COR-L47 (cell line): Measurements from ENCODE around the gene KRT76.
"Not testable (repeated sequence)": the region's sequence is repeated elsewhere in the genome, so short reads cannot be mapped to it uniquely, and the experiment has no call there.

Experiments used
- DNase-seq: peaks from one replicate; lab custom pipeline; 2025; lab: John Stamatoyannopoulos, UW

KRT76 gene

GRCh38 chr12:52781399-52782082 lies 4.4 kb upstream of the KRT76 start:
- no peak for DNase-seq

DNA sequence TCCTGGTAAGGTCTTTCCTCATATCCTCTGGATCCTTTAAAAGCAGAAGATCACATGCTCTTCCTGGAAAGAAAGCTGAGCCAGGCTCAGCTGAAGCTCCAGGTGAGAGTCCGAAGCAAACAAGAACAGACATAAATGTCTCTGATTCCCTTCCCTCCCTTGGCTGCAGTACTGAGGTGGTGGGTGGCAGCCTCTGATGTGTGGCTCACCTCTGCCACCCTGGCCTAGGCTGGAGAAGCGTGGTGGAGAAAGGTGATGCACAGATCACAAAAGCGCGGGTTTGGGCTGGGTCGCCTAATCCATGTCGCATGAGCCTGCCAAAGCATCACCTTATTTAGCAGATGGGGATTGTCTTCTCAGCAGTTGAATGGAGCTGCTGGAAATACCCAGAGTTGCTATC lies 2.8 kb upstream of the KRT76 start:
- DNase-seq = no peak

DNA sequence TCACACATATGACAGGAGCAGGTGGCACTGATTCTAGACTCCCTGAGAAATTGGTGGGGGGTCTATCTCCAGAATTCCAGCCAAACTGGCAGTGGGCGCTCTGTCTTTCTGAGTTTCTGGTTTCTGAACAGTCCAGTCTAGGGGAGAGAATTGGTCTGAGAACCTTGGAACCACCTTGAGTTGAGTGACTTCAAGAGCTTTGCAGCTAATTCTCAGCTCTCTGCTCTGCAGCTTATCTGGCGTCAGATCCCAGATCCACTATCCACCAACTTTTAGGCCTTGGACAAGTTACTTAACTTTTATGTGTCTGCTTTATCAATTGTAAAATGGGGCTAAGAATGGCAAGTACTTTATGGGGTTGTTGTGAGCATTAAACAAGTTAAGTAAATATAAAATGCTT lies 1.7 kb upstream of the KRT76 start:
- no peak for DNase-seq

- DNase-seq = no peak
Observed at GRCh38 chr12:52777566-52777965, 421 bp upstream of the KRT76 start.

DNA sequence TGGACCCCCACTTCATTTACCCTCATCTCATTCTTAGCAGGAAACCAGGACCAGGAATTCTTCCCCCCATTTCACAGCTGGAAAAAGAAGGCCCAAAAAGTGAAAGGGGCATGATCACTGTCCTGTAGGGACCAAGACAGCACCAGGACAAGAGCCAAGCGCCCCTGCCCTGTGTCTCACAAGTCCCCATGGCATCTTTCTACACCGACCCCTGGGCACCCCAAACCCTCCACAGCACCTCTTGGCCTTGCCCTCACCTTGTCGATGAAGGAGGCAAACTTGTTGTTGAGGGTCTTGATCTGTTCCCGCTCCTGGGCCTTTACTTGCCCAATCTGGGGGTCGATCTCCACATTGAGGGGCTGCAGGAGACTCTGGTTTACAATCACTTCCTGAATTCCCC lies 710 bp downstream of the KRT76 start:
- no peak for DNase-seq

- no peak for DNase-seq
Observed at GRCh38 chr12:52774629-52775250, 2.4 kb downstream of the KRT76 start.

DNA sequence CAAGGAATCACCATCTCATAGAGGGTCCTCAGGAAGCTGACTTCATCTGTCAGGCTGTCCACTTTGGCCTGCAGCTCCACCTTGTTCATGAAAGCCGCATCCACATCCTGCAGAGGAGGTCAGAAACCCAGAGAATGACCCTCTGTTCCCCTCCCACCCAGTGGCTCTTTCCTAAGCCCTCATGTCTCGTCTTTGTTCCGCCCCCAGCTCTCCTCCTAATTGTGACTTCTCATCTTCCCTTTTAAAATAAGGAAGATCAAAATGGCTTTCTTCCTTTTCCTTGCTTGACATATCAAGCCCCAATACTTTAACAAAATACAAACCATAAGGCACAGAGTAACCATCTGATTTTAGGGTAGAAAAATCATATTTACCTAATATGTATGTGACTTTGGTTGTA lies 4.4 kb downstream of the KRT76 start:
- no peak for DNase-seq

GRCh38 chr12:52772188-52772587 lies 5.0 kb downstream of the KRT76 start:
- no peak for DNase-seq

DNA sequence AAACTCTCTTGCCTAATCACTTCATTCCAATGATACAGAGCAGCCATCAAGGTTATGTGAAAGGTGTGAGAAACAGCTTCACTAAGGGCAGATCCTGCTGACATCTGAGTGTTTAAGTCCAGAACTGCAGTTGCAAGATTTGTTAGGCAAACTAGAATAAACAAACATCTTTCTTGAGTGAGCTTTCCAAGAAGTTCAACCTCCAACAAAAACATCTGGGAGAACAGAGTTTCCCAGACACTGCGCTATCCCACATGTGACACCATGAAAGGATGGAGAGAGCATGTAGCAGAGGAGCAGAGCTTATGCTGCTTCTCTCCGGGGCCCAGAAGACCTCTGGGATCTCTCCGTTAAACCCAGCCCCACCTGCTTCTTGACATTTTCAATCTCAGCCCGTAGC lies 5.6 kb downstream of the KRT76 start:
- DNase-seq = no peak

DNA sequence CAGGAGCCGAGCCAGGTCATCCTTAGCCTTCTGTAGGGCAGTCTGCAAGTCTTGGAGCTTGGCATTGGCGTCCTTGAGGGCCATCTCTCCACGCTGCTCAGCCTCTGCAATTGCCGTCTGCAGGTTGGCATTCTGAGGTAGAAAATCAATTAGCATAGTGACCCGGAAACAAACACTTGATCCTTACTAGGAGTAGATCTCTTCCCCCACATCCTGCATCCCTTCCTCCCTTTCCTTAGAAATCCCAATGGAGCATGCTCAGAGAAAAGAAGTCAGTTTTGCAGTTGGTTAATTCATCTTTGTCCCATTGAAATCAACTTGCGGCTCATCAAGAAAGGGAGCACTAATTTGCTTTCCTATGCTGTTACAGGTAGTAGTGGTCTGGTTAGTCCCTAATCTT lies 6.1 kb downstream of the KRT76 start:
- no peak for DNase-seq

DNA sequence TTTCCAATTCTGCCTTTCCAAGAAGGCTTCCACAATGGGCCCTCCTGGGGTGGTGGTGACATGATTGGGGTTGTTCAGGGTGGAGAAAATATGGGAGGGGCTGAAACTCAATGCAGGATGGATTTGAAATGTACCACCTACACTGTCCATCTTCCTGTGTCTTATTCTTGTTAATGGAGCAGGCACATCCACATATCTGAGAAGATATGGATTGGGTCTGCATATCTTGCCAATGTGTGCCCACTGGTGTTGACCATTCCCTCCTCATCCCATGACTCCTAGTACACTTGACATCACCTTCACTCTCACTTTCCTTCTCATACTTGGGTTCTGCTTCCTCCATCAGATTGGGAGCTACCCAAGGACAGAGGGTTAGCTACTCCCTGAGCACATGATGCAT lies 7.2 kb downstream of the KRT76 start:
- DNase-seq = no peak

GRCh38 chr12:52769354-52769753 lies 7.8 kb downstream of the KRT76 start:
- no peak for DNase-seq

DNA sequence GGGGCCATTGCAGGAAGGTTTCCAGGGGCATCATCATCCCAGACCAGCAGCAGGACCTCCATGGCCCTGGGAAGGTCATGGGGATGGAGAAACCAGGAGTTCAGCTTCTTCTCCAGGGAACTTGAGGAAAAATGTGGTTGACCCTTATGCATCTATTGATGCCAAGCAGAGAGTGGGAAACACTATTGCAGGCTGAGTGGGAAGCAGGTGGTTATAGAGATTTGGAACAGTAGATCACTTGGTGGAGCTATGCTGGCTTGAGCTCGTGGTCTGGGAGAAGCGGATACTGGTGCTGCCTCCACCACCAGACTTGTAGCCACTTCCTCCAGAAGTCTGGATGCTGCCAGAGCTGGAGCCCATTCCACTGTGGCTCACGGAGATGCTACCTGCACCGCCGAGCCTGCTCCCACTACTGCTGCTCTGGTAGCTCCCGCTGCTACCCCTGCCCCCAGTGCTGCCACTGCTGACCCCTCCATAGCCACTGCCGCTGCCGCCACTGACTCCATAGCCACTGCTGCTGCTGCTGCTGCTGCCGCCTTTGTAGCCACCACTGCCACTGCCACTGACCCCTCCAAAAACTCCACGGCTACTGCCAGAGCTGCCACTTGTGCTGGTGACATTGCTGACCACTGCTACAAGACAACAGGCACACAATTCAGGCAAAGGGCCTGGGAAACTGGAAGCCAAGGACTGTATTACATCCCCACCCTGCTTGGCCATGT lies 8.5 kb downstream of the KRT76 start:
- no peak for DNase-seq

DNA sequence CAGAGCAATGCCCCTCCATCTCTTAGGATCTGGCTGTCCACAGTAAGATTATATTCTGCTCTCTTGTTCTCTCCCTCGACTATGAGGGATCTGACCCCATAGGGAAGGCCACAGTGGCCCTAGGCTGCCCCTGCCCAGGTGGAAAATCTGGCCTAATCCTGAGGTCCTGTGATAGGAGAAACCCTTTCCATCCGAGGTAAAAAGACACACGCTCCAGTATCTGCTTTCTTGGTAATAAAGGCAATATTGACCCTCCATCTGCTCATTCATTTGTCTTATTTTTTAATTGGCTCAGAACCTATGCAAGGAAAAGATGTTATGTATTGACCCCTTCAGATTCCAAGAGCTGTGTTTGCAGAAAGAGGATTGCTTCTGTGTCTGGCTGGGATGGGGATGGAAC lies 9.7 kb downstream of the KRT76 start:
- DNase-seq = no peak

DNA sequence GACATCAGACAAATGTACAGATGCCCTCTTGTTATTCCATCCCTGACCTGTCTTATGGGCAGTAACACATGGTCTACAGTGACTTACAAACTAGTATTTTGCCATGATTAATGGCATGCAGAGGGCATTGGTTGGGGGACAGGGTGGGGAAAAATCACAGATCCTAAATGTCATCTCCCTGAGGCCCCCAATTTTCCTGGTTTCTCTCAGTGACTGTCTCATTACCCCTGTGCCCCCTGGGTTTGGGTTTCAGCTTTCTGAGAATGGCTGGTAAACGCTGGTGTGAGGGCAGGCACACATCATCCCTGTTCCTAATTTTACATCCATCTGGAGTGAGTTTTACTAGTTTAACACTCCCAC lies 10.1 kb downstream of the KRT76 start:
- no peak for DNase-seq

- DNase-seq = no peak
Observed at GRCh38 chr12:52766351-52767019, 10.7 kb downstream of the KRT76 start.

GRCh38 chr12:52765702-52766101 lies 11.4 kb downstream of the KRT76 start:
- DNase-seq = no peak

DNA sequence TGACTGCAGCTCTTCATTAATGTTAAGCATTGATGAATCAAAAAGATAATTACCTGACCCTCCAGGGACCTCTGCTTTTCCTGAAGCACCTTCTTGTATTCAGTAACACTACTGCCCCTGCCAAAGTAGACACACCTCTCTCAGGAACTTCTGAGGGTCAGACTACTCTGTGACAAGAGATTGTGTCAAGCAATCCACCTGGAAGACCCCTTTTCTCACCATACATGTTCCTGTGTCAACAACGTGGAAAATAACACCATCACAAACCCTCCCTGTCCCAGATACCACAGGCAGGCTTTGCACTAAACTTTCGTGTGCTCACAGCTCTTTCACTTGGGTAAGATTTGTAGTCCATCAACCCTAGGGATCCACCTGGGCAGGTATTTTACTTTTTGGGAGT lies 13.2 kb downstream of the KRT76 start:
- no peak for DNase-seq

DNA sequence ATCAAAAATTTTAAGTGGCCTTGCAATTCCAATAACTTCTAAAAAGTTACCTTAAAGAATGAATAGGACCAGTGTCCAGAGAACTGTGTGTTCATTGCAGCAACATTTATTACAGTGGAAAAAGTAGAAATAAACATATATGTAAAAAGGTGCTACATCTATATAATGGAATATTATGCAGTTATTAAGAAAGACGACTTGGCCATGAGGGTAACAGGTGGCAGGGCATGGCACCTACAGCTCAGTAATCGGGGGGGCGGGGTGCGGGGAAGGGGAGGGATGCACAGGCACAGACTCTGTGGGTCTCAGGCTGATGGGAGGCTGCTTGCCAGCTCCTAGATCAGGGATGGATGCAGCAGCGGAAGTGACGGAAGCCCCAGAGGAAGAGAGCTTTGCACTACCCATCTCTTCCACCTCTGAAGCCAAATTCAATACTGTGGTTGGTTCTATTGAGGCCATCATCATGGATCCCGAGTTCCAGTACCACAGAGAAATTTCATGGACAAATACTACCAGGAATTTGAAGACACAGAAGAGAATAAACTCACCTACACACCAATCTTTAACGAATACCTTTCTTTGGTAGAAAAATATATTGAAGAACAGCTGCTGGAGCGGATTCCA lies 14.0 kb downstream of the KRT76 start:
- DNase-seq = no peak

- DNase-seq = no peak
Observed at GRCh38 chr12:52761802-52762201, 15.3 kb downstream of the KRT76 start.

DNA sequence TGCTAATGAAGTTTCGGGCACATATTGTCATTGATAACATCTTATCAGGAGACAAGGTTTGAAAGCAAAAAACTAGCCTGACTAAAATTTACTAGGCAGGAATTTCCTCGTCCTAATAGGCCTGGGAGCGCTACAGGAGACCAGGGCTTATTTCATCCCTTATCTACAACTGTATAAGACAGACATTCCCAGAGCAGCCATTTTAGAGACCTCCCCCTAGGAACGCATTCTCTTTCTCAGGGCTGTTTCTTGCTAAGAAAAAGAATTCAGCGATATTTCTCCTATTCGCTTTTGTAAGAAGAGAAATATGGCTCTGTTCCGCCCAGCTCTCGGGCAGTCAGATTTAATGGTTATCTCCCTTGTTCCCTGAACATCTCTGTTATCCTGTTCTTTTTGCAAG lies 15.9 kb downstream of the KRT76 start:
- DNase-seq = not testable (repeated sequence)

- no peak for DNase-seq
Observed at GRCh38 chr12:52760623-52761022, 16.5 kb downstream of the KRT76 start.

DNA sequence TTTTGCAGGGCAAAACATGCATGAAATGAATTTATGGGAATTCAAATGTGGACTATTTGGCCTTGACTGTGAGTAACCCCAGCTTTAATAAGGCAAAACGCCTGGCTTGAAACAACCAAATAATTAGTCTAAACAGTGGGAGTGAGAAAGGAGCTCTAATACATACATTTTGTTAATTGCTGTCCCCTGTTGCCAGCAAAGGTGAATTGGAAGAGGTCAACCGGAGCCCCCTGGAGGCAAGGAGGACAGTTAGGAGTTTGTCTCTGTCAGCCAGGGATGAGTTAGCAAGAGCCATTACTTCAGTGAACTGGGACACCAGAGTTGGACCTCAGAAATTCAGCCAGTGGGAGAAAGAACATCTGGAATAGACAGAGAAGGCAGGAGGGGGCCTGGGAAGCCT lies 17.4 kb downstream of the KRT76 start:
- DNase-seq = no peak
